ENCODE results near the gene MPDZ.

- TF ChIP-seq, protein P1, sequence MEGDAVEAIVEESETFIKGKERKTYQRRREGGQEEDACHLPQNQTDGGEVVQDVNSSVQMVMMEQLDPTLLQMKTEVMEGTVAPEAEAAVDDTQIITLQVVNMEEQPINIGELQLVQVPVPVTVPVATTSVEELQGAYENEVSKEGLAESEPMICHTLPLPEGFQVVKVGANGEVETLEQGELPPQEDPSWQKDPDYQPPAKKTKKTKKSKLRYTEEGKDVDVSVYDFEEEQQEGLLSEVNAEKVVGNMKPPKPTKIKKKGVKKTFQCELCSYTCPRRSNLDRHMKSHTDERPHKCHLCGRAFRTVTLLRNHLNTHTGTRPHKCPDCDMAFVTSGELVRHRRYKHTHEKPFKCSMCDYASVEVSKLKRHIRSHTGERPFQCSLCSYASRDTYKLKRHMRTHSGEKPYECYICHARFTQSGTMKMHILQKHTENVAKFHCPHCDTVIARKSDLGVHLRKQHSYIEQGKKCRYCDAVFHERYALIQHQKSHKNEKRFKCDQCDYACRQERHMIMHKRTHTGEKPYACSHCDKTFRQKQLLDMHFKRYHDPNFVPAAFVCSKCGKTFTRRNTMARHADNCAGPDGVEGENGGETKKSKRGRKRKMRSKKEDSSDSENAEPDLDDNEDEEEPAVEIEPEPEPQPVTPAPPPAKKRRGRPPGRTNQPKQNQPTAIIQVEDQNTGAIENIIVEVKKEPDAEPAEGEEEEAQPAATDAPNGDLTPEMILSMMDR (IDR thresholded peaks at IDR 0.05), result no peak
- TF ChIP-seq POLR2A (IDR thresholded peaks at IDR 0.05), result no peak
These were observed 137.9 kb downstream of the MPDZ start for GRCh38 chr9:13141629-13142028.
